RWPE2 (cell line): ENCODE data around the gene RNF181.

ENCODE experiments used
- ATAC-seq: fragments of 200-7000 bp; cut with Tn5 transposase; 3 replicates; pipeline ENCODE4 v1.9.1; 2021; ENCODE audit warnings: low read depth
- DNase-seq: peaks from one replicate; pipeline ENCODE4 v3.0.0-alpha.2; 2020; ENCODE audit warnings: low spot score
- H3K27ac ChIP-seq: fragments of 450-650 bp; 2 replicates; pipeline ENCODE4 v1.5.1; 2017; ENCODE audit warnings: mild to moderate bottlenecking; ENCODE audit not compliant: poor library complexity, severe bottlenecking
- H3K27me3 ChIP-seq: fragments of 250-450 bp; sonication (Bioruptor Pico); 2 replicates; pipeline ENCODE4 v1.5.1; 2021; ENCODE audit warnings: mild to moderate bottlenecking, moderate library complexity; ENCODE audit not compliant: insufficient read depth, poor library complexity, severe bottlenecking
- H3K36me3 ChIP-seq: fragments of 250-450 bp; sonication (Bioruptor Pico); 2 replicates; pipeline ENCODE4 v1.5.1; 2020; ENCODE audit warnings: low read depth, mild to moderate bottlenecking, moderate library complexity
- H3K4me1 ChIP-seq: fragments of 250-450 bp; sonication (Bioruptor Pico); 2 replicates; pipeline ENCODE4 v1.5.1; 2021; ENCODE audit warnings: mild to moderate bottlenecking, moderate library complexity; ENCODE audit not compliant: insufficient read depth, poor library complexity, severe bottlenecking
- H3K4me3 ChIP-seq: fragments of 250-450 bp; sonication (Bioruptor Pico); 2 replicates; pipeline ENCODE4 v1.5.1; 2021; ENCODE audit warnings: mild to moderate bottlenecking, moderate library complexity; ENCODE audit not compliant: severe bottlenecking
- H3K9me3 ChIP-seq: fragments of 250-450 bp; sonication (Bioruptor Pico); 2 replicates; pipeline ENCODE4 v1.5.1; 2021; ENCODE audit warnings: mild to moderate bottlenecking, moderate library complexity; ENCODE audit not compliant: severe bottlenecking
- TF ChIP-seq, protein P1 (sequence below): fragments of 450-650 bp; IDR thresholded peaks from one replicate; pipeline ENCODE4 v1.5.1; 2017; ENCODE audit warnings: mild to moderate bottlenecking, moderate library complexity; ENCODE audit not compliant: poor library complexity, severe bottlenecking

The RNF181 gene

DNA sequence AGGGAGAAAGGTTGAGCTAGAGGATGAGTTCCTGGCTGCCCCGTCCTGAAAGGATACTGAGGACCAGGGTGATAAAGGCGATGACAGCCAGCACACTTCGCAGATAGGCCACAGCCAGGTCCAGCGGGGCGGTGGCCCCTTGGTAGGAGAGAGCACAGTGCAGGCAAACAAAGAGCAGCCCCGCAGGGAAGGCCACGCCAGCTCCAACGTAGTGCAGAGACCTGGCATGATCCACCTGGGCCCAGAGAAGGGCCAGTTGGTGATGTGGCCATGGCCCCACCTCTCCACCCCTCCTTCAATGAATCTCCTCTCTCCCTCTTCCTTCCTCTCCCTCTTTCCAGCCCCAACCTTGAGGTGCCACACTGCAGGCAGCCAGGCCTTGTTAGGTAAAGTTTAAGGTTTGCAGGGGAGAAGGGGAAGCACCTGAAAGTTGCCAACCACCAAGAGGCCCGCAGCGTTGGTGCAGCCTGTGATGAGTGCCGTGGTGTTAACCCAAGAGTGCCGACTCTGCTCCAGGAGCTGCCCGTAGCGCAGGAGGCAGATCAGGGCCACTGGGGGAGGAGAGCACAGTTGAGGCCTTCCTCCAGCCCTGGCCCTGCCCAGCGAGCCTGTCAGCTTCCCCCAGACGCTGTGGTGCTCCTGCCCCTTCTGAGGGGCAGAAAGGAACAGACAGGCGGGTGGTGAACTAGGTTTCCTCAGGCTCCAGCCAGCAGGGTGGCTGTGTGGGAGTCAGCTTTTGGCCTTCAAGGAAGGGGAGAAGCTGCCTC, 4.1 kb downstream of the RNF181 start:
- TF ChIP-seq, protein P1, sequence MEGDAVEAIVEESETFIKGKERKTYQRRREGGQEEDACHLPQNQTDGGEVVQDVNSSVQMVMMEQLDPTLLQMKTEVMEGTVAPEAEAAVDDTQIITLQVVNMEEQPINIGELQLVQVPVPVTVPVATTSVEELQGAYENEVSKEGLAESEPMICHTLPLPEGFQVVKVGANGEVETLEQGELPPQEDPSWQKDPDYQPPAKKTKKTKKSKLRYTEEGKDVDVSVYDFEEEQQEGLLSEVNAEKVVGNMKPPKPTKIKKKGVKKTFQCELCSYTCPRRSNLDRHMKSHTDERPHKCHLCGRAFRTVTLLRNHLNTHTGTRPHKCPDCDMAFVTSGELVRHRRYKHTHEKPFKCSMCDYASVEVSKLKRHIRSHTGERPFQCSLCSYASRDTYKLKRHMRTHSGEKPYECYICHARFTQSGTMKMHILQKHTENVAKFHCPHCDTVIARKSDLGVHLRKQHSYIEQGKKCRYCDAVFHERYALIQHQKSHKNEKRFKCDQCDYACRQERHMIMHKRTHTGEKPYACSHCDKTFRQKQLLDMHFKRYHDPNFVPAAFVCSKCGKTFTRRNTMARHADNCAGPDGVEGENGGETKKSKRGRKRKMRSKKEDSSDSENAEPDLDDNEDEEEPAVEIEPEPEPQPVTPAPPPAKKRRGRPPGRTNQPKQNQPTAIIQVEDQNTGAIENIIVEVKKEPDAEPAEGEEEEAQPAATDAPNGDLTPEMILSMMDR, result no peak
- Histone ChIP-seq H3K9me3 (no peaks in the 10 kb centered on the region), H3K27me3 (no peaks in the 10 kb centered on the region), H3K4me1 (peaks cover 11% of the 10 kb centered on the region), H3K36me3 (peaks cover 24% of the 10 kb centered on the region), H3K27ac (no peak overlapping the region), H3K4me3 (no peak overlapping the region)
- ATAC-seq, result no peak
- no peak for DNase-seq

DNA sequence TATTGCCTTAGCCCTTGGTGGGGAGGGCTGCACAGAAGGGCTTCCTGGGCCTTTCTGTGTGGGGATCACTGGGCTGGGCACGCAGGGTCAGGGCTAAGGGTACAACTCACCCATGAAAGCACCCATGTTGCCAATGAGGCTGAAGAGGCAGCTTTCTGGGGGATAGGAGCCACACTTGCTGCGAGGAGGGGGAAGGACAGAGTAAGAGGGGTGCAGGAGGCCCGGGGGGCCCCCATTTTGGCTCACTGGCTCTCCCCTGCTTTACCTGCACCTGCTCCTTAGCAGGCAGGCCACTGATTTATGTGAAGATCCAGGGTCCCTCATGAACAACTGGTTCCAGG, 4.7 kb downstream of the RNF181 start:
- ATAC-seq (no peak), DNase-seq (no peak)
- Histone ChIP-seq H3K36me3 (peaks cover 24% of the 10 kb centered on the region), H3K9me3 (no peaks in the 10 kb centered on the region), H3K27ac (no peak overlapping the region), H3K4me1 (peaks cover 17% of the 10 kb centered on the region), H3K27me3 (no peaks in the 10 kb centered on the region), H3K4me3 (no peak overlapping the region)
- TF ChIP-seq, protein P1, result no peak

DNA sequence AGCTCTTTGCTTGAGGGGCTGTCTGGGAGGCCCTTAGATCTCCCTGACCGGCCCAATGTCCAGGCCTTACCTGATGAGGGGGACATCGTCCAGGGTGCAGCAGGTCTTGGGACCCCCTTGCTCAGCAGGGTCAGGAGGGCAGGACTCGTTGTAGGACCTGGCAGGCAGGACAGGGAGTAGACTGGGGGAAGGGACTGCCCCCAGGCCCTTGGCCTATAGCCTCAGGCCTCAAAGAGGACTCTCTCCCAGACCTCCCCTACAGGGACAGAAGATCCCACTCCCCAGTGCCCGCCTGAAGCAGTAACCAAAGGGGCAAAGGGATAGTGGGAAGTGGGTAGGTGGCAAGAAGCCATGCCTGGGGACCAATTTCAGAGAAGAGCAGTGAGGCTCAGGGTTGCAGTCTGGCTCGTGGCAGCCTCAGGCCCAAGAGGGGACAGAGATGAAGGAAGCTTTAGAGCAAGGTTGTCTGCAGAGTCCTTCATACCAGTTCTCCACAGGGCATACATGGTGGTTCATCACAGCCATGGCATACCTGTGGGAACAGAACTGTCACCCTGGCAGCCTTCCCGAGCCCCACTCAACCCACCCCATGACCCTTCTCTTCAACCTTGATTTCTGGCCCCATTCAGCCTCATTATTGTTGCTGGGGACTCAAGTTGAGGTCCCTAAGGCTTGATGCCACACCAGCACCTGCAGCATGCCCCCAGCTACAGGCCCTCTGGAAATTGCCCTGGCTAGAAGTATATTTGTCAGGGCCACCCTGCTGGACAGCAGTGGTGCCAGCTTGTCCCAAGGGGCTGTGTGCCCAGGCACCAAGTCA, 5.6 kb downstream of the RNF181 start:
- ATAC-seq (no peak), DNase-seq (no peak)
- no peaks in the 10 kb centered on the region for H3K9me3 ChIP-seq
- no peaks in the 10 kb centered on the region for H3K27me3 ChIP-seq
- H3K27ac ChIP-seq, result no peak overlapping the region
- peaks cover 24% of the 10 kb centered on the region for H3K36me3 ChIP-seq
- TF ChIP-seq, protein P1, result no peak
- peak overlapping the region; percentile 58 for H3K4me3 ChIP-seq
- H3K4me1 ChIP-seq, result peaks cover 20% of the 10 kb centered on the region

DNA sequence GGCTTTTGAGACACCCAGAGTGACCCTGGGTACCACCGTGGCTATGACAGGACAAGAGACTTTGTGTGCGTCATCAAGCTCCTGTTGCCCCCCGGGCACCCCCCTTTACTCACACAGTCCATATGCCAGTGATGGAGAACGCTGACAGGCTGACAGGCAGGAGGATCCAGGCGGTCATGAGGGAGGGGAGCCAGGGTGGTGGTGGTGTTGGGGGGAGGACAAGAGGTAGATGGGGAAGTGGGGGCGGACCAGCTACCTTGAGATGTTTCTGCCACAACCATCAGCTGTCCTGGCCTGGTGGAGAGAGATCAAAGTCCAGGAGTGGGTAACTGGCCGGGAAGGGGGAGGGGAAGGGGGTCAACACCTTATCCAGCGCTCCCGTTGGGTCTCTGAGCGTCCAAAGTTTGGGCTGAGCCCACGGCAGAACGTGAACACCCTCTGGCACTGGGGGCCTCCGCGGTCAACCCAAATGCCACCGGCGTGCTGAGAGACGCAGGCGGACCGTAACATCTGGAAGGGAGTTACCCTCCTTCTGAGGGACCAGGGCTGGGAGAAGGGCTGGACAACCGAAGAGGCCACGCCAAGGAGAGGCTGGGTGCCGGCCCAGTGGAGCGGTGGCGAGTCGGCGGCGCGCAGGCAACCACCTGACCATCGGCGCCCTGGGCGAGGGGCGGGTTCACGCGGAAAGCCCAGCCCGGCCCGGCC, 6.4 kb downstream of the RNF181 start:
- no peaks in the 10 kb centered on the region for H3K9me3 ChIP-seq
- H3K36me3 ChIP-seq, result peaks cover 18% of the 10 kb centered on the region
- H3K27ac ChIP-seq, result peak overlapping the region; percentile 5
- peak overlapping the region; percentile 58 for H3K4me3 ChIP-seq
- DNase-seq, result no peak
- peaks cover 20% of the 10 kb centered on the region for H3K4me1 ChIP-seq
- peak; percentile 41 for ATAC-seq
- TF ChIP-seq, protein P1, result no peak
- H3K27me3 ChIP-seq, result no peaks in the 10 kb centered on the region
